22Rv1 (cell line): ENCODE data around the gene SETX.

Experiments used
- CTCF ChIP-seq: fragments of 450-650 bp; IDR thresholded peaks from 2 replicates; pipeline ENCODE4 v1.5.1; 2017; ENCODE audit warnings: mild to moderate bottlenecking
- ZFX ChIP-seq: fragments of 450-650 bp; IDR thresholded peaks from 2 replicates; pipeline ENCODE4 v1.6.1; 2017; ENCODE audit warnings: antibody characterized with exemption, borderline replicate concordance

GRCh38 chr9:132243156-132244074, 111.4 kb downstream of the SETX start:
- no peak for TF ChIP-seq CTCF
- TF ChIP-seq ZFX = no peak
